ENCODE data around the gene EXOSC1.
"Not testable (repeated sequence)": the region's sequence is repeated elsewhere in the genome, so short reads cannot be mapped to it uniquely, and the experiment has no call there.

The EXOSC1 gene

GRCh38 chr10:97445722-97446639 lies at the start of gene EXOSC1, which contains the start of gene ZDHHC16:
TSS of gene EXOSC1 (minus strand) at chr10:97446006. CDS start at chr10:97445985, 21 bp downstream.
TSS of gene ZDHHC16 (plus strand) at chr10:97446175. CDS start at chr10:97451676, 5,501 bp downstream.
- DNase-seq (ENCODE audit: low read depth, low spot score): peak; percentile 95

GRCh38 chr10:97494863-97495506 lies 49.2 kb upstream of the EXOSC1 start:
- no peak for DNase-seq (ENCODE audit: low read depth, low spot score)

- no peak for DNase-seq (ENCODE audit: low read depth, low spot score)
Measured at GRCh38 chr10:97494151-97494550, 48.3 kb upstream of the EXOSC1 start.

- DNase-seq (ENCODE audit: low read depth, low spot score): no peak
Measured at GRCh38 chr10:97490592-97490991, 44.8 kb upstream of the EXOSC1 start.

- no peak for DNase-seq (ENCODE audit: low read depth, low spot score)
Measured at GRCh38 chr10:97485647-97486281, 40.0 kb upstream of the EXOSC1 start.

GRCh38 chr10:97483921-97484320 lies 38.1 kb upstream of the EXOSC1 start:
- DNase-seq (ENCODE audit: low read depth, low spot score): no peak

- DNase-seq (ENCODE audit: low read depth, low spot score): no peak
Measured at GRCh38 chr10:97483506-97483905, 37.7 kb upstream of the EXOSC1 start.

- DNase-seq (ENCODE audit: low read depth, low spot score): no peak
Measured at GRCh38 chr10:97482381-97482780, 36.6 kb upstream of the EXOSC1 start.

GRCh38 chr10:97481071-97481470 lies 35.3 kb upstream of the EXOSC1 start:
- no peak for DNase-seq (ENCODE audit: low read depth, low spot score)

GRCh38 chr10:97479939-97480338 lies 34.1 kb upstream of the EXOSC1 start:
- peak; percentile 97 for DNase-seq (ENCODE audit: low read depth, low spot score)

GRCh38 chr10:97479410-97479809 lies 33.6 kb upstream of the EXOSC1 start:
- DNase-seq (ENCODE audit: low read depth, low spot score): not testable (repeated sequence)

GRCh38 chr10:97475936-97476594 lies 30.3 kb upstream of the EXOSC1 start:
- no peak for DNase-seq (ENCODE audit: low read depth, low spot score)

GRCh38 chr10:97474918-97475317 lies 29.1 kb upstream of the EXOSC1 start:
- no peak for DNase-seq (ENCODE audit: low read depth, low spot score)

- not testable (repeated sequence) for DNase-seq (ENCODE audit: low read depth, low spot score)
Measured at GRCh38 chr10:97468781-97469180, 23.0 kb upstream of the EXOSC1 start.

GRCh38 chr10:97468162-97468561 lies 22.4 kb upstream of the EXOSC1 start:
- DNase-seq (ENCODE audit: low read depth, low spot score): no peak

- no peak for DNase-seq (ENCODE audit: low read depth, low spot score)
Measured at GRCh38 chr10:97466755-97467154, 20.9 kb upstream of the EXOSC1 start.

GRCh38 chr10:97465982-97466381 lies 20.2 kb upstream of the EXOSC1 start:
- DNase-seq (ENCODE audit: low read depth, low spot score): no peak

- no peak for DNase-seq (ENCODE audit: low read depth, low spot score)
Measured at GRCh38 chr10:97464226-97464625, 18.4 kb upstream of the EXOSC1 start.

GRCh38 chr10:97463363-97464132 lies 17.7 kb upstream of the EXOSC1 start:
- peak; percentile 54 for DNase-seq (ENCODE audit: low read depth, low spot score)

- DNase-seq (ENCODE audit: low read depth, low spot score): no peak
Measured at GRCh38 chr10:97462309-97462708, 16.5 kb upstream of the EXOSC1 start.

GRCh38 chr10:97459933-97460332 lies 14.1 kb upstream of the EXOSC1 start:
- no peak for DNase-seq (ENCODE audit: low read depth, low spot score)

Data from iPS DF 19.7 (cell line).